Trophoblast cell (in vitro differentiated cells and primary cell): ENCODE results near the gene LDAH.

Experiments
- DNase-seq, 2 donors: peaks; one replicate each; pipeline ENCODE4 v3.0.0-alpha.2; 2016
- H2AFZ ChIP-seq: 2 replicates; pipeline ENCODE4 v1.6.1; 2013; ENCODE audit warnings: low read length, moderate library complexity, mild to moderate bottlenecking; ENCODE audit not compliant: insufficient read depth, poor library complexity
- H2AK5ac ChIP-seq: 2 replicates; pipeline ENCODE4 v1.6.1; 2013; ENCODE audit warnings: mild to moderate bottlenecking, low read length
- H2BK120ac ChIP-seq: 2 replicates; pipeline ENCODE4 v1.6.1; 2013; ENCODE audit warnings: low read length, mild to moderate bottlenecking, moderate library complexity; ENCODE audit not compliant: insufficient read depth, poor library complexity
- H2BK12ac ChIP-seq: 2 replicates; pipeline ENCODE4 v1.6.1; 2013; ENCODE audit warnings: mild to moderate bottlenecking, low read length, moderate library complexity
- H2BK5ac ChIP-seq: 2 replicates; pipeline ENCODE4 v1.6.1; 2013; ENCODE audit warnings: low read length, low read depth, moderate library complexity, mild to moderate bottlenecking; ENCODE audit not compliant: poor library complexity
- H3K14ac ChIP-seq: 2 replicates; pipeline ENCODE4 v1.6.1; 2013; ENCODE audit warnings: mild to moderate bottlenecking, low read length
- H3K18ac ChIP-seq: 2 replicates; pipeline ENCODE4 v1.6.1; 2013; ENCODE audit warnings: mild to moderate bottlenecking, low read length
- H3K23ac ChIP-seq: 2 replicates; pipeline ENCODE4 v1.6.1; 2013; ENCODE audit warnings: low read length
- H3K27ac ChIP-seq: 2 replicates; pipeline ENCODE4 v1.5.1; 2013; ENCODE audit warnings: low read depth, mild to moderate bottlenecking, inconsistent platforms, low read length, moderate library complexity
- H3K27me3 ChIP-seq: 2 replicates; pipeline ENCODE4 v1.6.1; 2013; ENCODE audit warnings: inconsistent platforms, mild to moderate bottlenecking, low read length, moderate library complexity; ENCODE audit not compliant: insufficient read depth
- H3K36me3 ChIP-seq, 2 experiments: 1 replicate in 1 of 2; 2 replicates in 1 of 2; pipeline ENCODE4 v1.6.1; 2013; ENCODE audit warnings: low read length in 2 of 2, mild to moderate bottlenecking in 2 of 2, moderate library complexity in 1 of 2; ENCODE audit not compliant: insufficient read depth in 2 of 2, control insufficient read depth in 1 of 2
- H3K4ac ChIP-seq: 2 replicates; pipeline ENCODE4 v1.6.1; 2013; ENCODE audit warnings: low read depth, mild to moderate bottlenecking, low read length, moderate library complexity
- H3K4me1 ChIP-seq, 2 experiments: 1 replicate in 1 of 2; 2 replicates in 1 of 2; pipeline ENCODE4 v1.6.1; 2013; ENCODE audit warnings: low read length in 2 of 2, mild to moderate bottlenecking in 2 of 2, moderate library complexity in 1 of 2; ENCODE audit not compliant: insufficient read depth in 2 of 2, control insufficient read depth in 1 of 2
- H3K4me2 ChIP-seq: 2 replicates; pipeline ENCODE4 v1.6.1; 2013; ENCODE audit warnings: inconsistent platforms, mild to moderate bottlenecking, low read length, moderate library complexity
- H3K4me3 ChIP-seq: 2 replicates; pipeline ENCODE4 v1.5.1; 2013; ENCODE audit warnings: mild to moderate bottlenecking, low read depth, low read length, inconsistent platforms
- H3K79me1 ChIP-seq: one replicate; pipeline ENCODE4 v1.6.1; 2013; ENCODE audit warnings: low read length
- H3K79me2 ChIP-seq: 2 replicates; pipeline ENCODE4 v1.6.1; 2013; ENCODE audit warnings: low read length, mild to moderate bottlenecking; ENCODE audit not compliant: control insufficient read depth, insufficient read depth, poor library complexity
- H3K9ac ChIP-seq: 2 replicates; pipeline ENCODE4 v1.6.1; 2013; ENCODE audit warnings: mild to moderate bottlenecking, low read length
- H3K9me3 ChIP-seq: 2 replicates; pipeline ENCODE4 v1.6.1; 2013; ENCODE audit warnings: low read depth, mild to moderate bottlenecking, control low read depth, inconsistent platforms, low read length; ENCODE audit not compliant: insufficient read depth
- H4K12ac ChIP-seq: 2 replicates; pipeline ENCODE4 v1.6.1; 2013; ENCODE audit warnings: low read depth, mild to moderate bottlenecking, low read length, moderate library complexity
- H4K8ac ChIP-seq: 2 replicates; pipeline ENCODE4 v1.6.1; 2013; ENCODE audit warnings: low read depth, mild to moderate bottlenecking, low read length, moderate library complexity
- H4K91ac ChIP-seq: one replicate; pipeline ENCODE4 v1.6.1; 2013; ENCODE audit warnings: low read depth, mild to moderate bottlenecking, low read length, moderate library complexity
- WGBS: extraction: QIAGEN DNeasy Blood & Tissue Kit; methylation state at CpG from one replicate; pipeline ENCODE4 v1.1.7; 2013; ENCODE audit warnings: missing lambda C conversion rate; ENCODE audit not compliant: insufficient read length, insufficient coverage; ENCODE audit errors: extremely low coverage; 5-methylcytosine and 5-hydroxymethylcytosine counted together

The LDAH gene

GRCh38 chr2:20693317-20693716 lies 129.6 kb downstream of the LDAH start:
- Histone ChIP-seq H2BK5ac (no peak overlapping the region), H3K9ac (no peak overlapping the region), H3K18ac (no peak overlapping the region), H3K4me1 (no peaks in the 10 kb centered on the region), H2AK5ac (no peak overlapping the region), H2AFZ (no peak overlapping the region), H3K36me3 (peaks cover 0 to 1% of the 10 kb centered on the region in 2 experiments), H4K8ac (no peak overlapping the region), H4K91ac (no peak overlapping the region), H3K4me3 (no peak overlapping the region), H3K23ac (no peak overlapping the region), H3K79me2 (no peaks in the 10 kb centered on the region), H2BK12ac (no peak overlapping the region), H2BK120ac (no peak overlapping the region), H3K9me3 (no peaks in the 10 kb centered on the region), H3K27ac (no peak overlapping the region), H3K4me2 (no peak overlapping the region), H4K12ac (no peak overlapping the region), H3K79me1 (no peaks in the 10 kb centered on the region), H3K27me3 (no peaks in the 10 kb centered on the region), H3K4ac (no peak overlapping the region), H3K14ac (no peak overlapping the region)
- no CpG with 5 or more reads among the region's 3 CpGs for WGBS
- no peak for DNase-seq

GRCh38 chr2:20692081-20692480 lies 130.8 kb downstream of the LDAH start:
- H3K9me3 ChIP-seq: no peaks in the 10 kb centered on the region
- no peak overlapping the region for H3K18ac ChIP-seq
- no peak overlapping the region for H4K91ac ChIP-seq
- H3K27me3 ChIP-seq: no peaks in the 10 kb centered on the region
- no peak overlapping the region for H4K12ac ChIP-seq
- H3K4me3 ChIP-seq: no peak overlapping the region
- H2AFZ ChIP-seq: no peak overlapping the region
- H2AK5ac ChIP-seq: no peak overlapping the region
- no peaks in the 10 kb centered on the region for H3K79me1 ChIP-seq
- DNase-seq: no peak
- no peak overlapping the region for H2BK5ac ChIP-seq
- H3K4ac ChIP-seq: no peak overlapping the region
- no peak overlapping the region for H2BK120ac ChIP-seq
- no peak overlapping the region for H3K4me2 ChIP-seq
- H3K79me2 ChIP-seq: no peaks in the 10 kb centered on the region
- peaks cover 0 to 5% of the 10 kb centered on the region in 2 experiments for H3K36me3 ChIP-seq
- no CpG with 5 or more reads among the region's 2 CpGs for WGBS
- no peak overlapping the region for H4K8ac ChIP-seq
- H3K27ac ChIP-seq: no peak overlapping the region
- H2BK12ac ChIP-seq: no peak overlapping the region
- no peaks in the 10 kb centered on the region for H3K4me1 ChIP-seq
- H3K14ac ChIP-seq: no peak overlapping the region
- H3K23ac ChIP-seq: peak overlapping the region; percentile 46
- no peak overlapping the region for H3K9ac ChIP-seq

DNA sequence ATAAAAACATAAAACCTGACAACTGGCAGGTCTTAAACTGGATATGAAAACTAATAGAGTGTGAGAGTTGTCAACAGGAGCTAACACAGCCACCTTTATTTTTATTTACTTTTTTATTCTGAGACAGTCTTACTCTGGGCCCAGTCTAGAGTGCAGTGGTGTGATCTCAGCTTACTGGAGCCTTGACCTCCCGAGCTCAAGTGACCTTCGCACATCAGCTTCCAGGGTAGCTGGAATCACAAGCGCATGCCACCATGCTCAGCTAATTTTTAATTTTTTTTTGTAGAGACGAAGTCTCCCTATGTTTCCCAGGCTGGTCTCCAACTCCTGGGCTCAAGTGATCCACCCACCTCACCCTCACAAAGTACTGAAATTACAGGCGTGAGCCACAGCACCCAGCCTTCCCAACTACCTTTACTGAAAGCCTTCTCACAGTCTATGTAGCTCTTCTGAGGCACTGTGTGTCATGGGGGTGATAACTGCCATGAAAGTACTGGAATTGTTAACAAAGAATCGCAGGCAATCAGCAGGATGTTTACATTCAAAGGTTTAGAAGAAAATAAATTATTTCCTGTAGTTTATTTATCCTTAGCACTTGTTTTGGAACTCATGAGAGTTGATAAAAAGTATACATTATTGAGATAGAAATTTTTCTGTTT lies 131.7 kb downstream of the LDAH start:
- Histone ChIP-seq H3K4me3 (no peak overlapping the region), H2BK5ac (no peak overlapping the region), H4K8ac (no peak overlapping the region), H3K36me3 (peaks cover 0 to 5% of the 10 kb centered on the region in 2 experiments), H3K18ac (no peak overlapping the region), H3K79me1 (no peaks in the 10 kb centered on the region), H3K79me2 (no peaks in the 10 kb centered on the region), H2BK12ac (no peak overlapping the region), H3K4me2 (no peak overlapping the region), H3K23ac (no peak overlapping the region), H3K9me3 (no peaks in the 10 kb centered on the region), H4K91ac (no peak overlapping the region), H4K12ac (no peak overlapping the region), H2BK120ac (no peak overlapping the region), H2AFZ (no peak overlapping the region), H2AK5ac (no peak overlapping the region), H3K14ac (no peak overlapping the region), H3K4ac (no peak overlapping the region), H3K27ac (no peak overlapping the region), H3K27me3 (no peaks in the 10 kb centered on the region), H3K4me1 (no peaks in the 10 kb centered on the region), H3K9ac (no peak overlapping the region)
- no peak for DNase-seq
- no CpG with 5 or more reads among the region's 6 CpGs for WGBS

GRCh38 chr2:20689428-20690264 lies 133.3 kb downstream of the LDAH start:
- H2AFZ ChIP-seq: no peak overlapping the region
- no peaks in the 10 kb centered on the region for H3K9me3 ChIP-seq
- H3K79me2 ChIP-seq: no peaks in the 10 kb centered on the region
- no peak overlapping the region for H2BK12ac ChIP-seq
- no peak overlapping the region for H4K91ac ChIP-seq
- no peaks in the 10 kb centered on the region for H3K27me3 ChIP-seq
- no peak overlapping the region for H3K4me3 ChIP-seq
- no peaks in the 10 kb centered on the region for H3K79me1 ChIP-seq
- WGBS: no CpG with 5 or more reads among the region's 11 CpGs
- H3K4ac ChIP-seq: no peak overlapping the region
- peaks cover 0 to 7% of the 10 kb centered on the region in 2 experiments for H3K36me3 ChIP-seq
- no peak for DNase-seq
- H3K4me2 ChIP-seq: no peak overlapping the region
- H2BK120ac ChIP-seq: no peak overlapping the region
- no peak overlapping the region for H3K14ac ChIP-seq
- H2AK5ac ChIP-seq: no peak overlapping the region
- no peak overlapping the region for H3K23ac ChIP-seq
- H3K18ac ChIP-seq: no peak overlapping the region
- no peak overlapping the region for H4K12ac ChIP-seq
- no peak overlapping the region for H2BK5ac ChIP-seq
- H3K27ac ChIP-seq: no peak overlapping the region
- H3K9ac ChIP-seq: no peak overlapping the region
- H4K8ac ChIP-seq: no peak overlapping the region
- H3K4me1 ChIP-seq: no peaks in the 10 kb centered on the region
